ENCODE measurements around the gene ILKAP. TPM values are rescaled to one million over a fixed set of nuclear protein-coding genes. Genes with fewer than 3 reads are reported as not detected.
A peak's percentile ranks its signal among the peaks of the same experiment; 100 is the strongest.

Gene ILKAP
- polyA plus RNA-seq, 1 of the 3 experiments (the other 2 are of a cell fraction), result 49.2 TPM

GRCh38 chr2:238170386-238171071, 33.0 kb downstream of the ILKAP start:
- Histone ChIP-seq H3K4me2 (peak overlapping the region; percentile 38; the same call in 1 of the 2 replicates), H3K27ac (ENCODE audit: low read depth in 2 of 2, low read length in 1 of 2) (peak overlapping the region in 1 of 2 experiments; percentile 96; a peak in 3 of 4 replicates), H3K4me1 (ENCODE audit: control insufficient read depth in 1 of 2, insufficient read depth in 2 of 2, low read depth in 1 of 2, low read length in 1 of 2) (peaks cover 13 to 22% of the 10 kb centered on the region in 2 experiments; a peak in 3 of 4 replicates), H3K9me2 (no peaks in the 10 kb centered on the region), H4K20me1 (ENCODE audit: insufficient read depth) (no peaks in the 10 kb centered on the region), H3K4me3 (ENCODE audit: low read depth in 2 of 2, low read length in 1 of 2) (no peak overlapping the region), H3K27me3 (ENCODE audit: insufficient read depth) (no peaks in the 10 kb centered on the region), H3K9me3 (no peaks in the 10 kb centered on the region), H3K79me2 (ENCODE audit: insufficient read depth) (no peaks in the 10 kb centered on the region), H3F3A (replicated peaks; ENCODE audit: insufficient read depth) (peaks cover 29% of the 10 kb centered on the region), H3K9ac (peak overlapping the region; percentile 38; the same call in 1 of the 2 replicates), H3K36me3 (replicated peaks in 1 of 2; ENCODE audit: control insufficient read depth in 1 of 2, insufficient read depth in 2 of 2, low read length in 1 of 2) (peaks cover 12 to 62% of the 10 kb centered on the region in 2 experiments), H2AFZ (ENCODE audit: low read depth) (no peak overlapping the region)
- peak; percentile 14 for DNase-seq
- ChIA-PET CTCF (interaction anchor here (0.6 to 1.5 kb wide), 2 partner anchors 9 to 11 kb away, joined by 3 read pairs; no protein-coding TSS in a partner anchor), POLR2A (no interaction called here)
- 95% methylated on average over 21 of the region's 21 CpGs for WGBS (ENCODE audit: low lambda C conversion rate)
- no peak for TF ChIP-seq FOXM1 (IDR thresholded peaks at IDR 0.05; ENCODE audit: low read depth)
- TF ChIP-seq, protein P1, sequence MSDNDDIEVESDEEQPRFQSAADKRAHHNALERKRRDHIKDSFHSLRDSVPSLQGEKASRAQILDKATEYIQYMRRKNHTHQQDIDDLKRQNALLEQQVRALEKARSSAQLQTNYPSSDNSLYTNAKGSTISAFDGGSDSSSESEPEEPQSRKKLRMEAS (IDR thresholded peaks at IDR 0.05; ENCODE audit: low read depth), result no peak
- TF ChIP-seq GATA2 (CRISPR knock-in tag; IDR thresholded peaks at IDR 0.05), result no peak
- TF ChIP-seq RFX5 (IDR thresholded peaks at IDR 0.05; ENCODE audit: low read length), result no peak

GRCh38 chr2:238169708-238170251, 33.7 kb downstream of the ILKAP start:
- Histone ChIP-seq H3K4me3 (ENCODE audit: low read depth in 2 of 2, low read length in 1 of 2) (no peak overlapping the region), H3K9me2 (no peaks in the 10 kb centered on the region), H3K9me3 (no peaks in the 10 kb centered on the region), H3K27ac (ENCODE audit: low read depth in 2 of 2, low read length in 1 of 2) (peak overlapping the region in 1 of 2 experiments; percentile 96; a peak in 2 of 4 replicates), H3K9ac (peak overlapping the region; percentile 71), H3K4me2 (peak overlapping the region; percentile 56), H4K20me1 (ENCODE audit: insufficient read depth) (no peaks in the 10 kb centered on the region), H3K4me1 (ENCODE audit: control insufficient read depth in 1 of 2, insufficient read depth in 2 of 2, low read depth in 1 of 2, low read length in 1 of 2) (peaks cover 7 to 22% of the 10 kb centered on the region in 2 experiments; a peak in 3 of 4 replicates), H3K27me3 (ENCODE audit: insufficient read depth) (no peaks in the 10 kb centered on the region), H3K79me2 (ENCODE audit: insufficient read depth) (no peaks in the 10 kb centered on the region), H3K36me3 (replicated peaks in 1 of 2; ENCODE audit: control insufficient read depth in 1 of 2, insufficient read depth in 2 of 2, low read length in 1 of 2) (peaks cover 7 to 56% of the 10 kb centered on the region in 2 experiments), H3F3A (replicated peaks; ENCODE audit: insufficient read depth) (peaks cover 29% of the 10 kb centered on the region), H2AFZ (ENCODE audit: low read depth) (no peak overlapping the region)
- DNase-seq, result peak; percentile 20
- ChIA-PET POLR2A (no interaction called here), CTCF (interaction anchor here (0.6 to 1.5 kb wide), 2 partner anchors 11 to 94 kb away, joined by 3 read pairs; no protein-coding TSS in a partner anchor)
- peak; percentile 29; the same call in 1 of the 2 replicates for TF ChIP-seq POLR2AphosphoS5 (IDR thresholded peaks at IDR 0.05; ENCODE audit: low read depth, low read length)
- no peak for TF ChIP-seq USF2 (IDR thresholded peaks at IDR 0.05; ENCODE audit: borderline replicate concordance, low read depth, low read length)
- no peak for TF ChIP-seq SMC3 (IDR thresholded peaks at IDR 0.05; ENCODE audit: low read depth, low read length)
- TF ChIP-seq, protein P2, sequence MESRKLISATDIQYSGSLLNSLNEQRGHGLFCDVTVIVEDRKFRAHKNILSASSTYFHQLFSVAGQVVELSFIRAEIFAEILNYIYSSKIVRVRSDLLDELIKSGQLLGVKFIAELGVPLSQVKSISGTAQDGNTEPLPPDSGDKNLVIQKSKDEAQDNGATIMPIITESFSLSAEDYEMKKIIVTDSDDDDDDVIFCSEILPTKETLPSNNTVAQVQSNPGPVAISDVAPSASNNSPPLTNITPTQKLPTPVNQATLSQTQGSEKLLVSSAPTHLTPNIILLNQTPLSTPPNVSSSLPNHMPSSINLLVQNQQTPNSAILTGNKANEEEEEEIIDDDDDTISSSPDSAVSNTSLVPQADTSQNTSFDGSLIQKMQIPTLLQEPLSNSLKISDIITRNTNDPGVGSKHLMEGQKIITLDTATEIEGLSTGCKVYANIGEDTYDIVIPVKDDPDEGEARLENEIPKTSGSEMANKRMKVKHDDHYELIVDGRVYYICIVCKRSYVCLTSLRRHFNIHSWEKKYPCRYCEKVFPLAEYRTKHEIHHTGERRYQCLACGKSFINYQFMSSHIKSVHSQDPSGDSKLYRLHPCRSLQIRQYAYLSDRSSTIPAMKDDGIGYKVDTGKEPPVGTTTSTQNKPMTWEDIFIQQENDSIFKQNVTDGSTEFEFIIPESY (IDR thresholded peaks at IDR 0.05; ENCODE audit: borderline replicate concordance, low read depth), result no peak
- peak; percentile 40; the same call in 1 of the 2 replicates for TF ChIP-seq TCF12 (IDR thresholded peaks at IDR 0.05)
- 0 out of 2 replicates have a peak, but pooled peaks have one; percentile 13 for TF ChIP-seq TEAD4 (IDR thresholded peaks at IDR 0.05; ENCODE audit: borderline replicate concordance, insufficient read depth)
- peak; percentile 63 for TF ChIP-seq JUND (IDR thresholded peaks at IDR 0.05)
- TF ChIP-seq MEF2A (IDR thresholded peaks at IDR 0.05; ENCODE audit: borderline replicate concordance, low read depth), result no peak
- TF ChIP-seq RFX5 (IDR thresholded peaks at IDR 0.05; ENCODE audit: low read length), result no peak
- no peak for TF ChIP-seq FOXM1 (IDR thresholded peaks at IDR 0.05; ENCODE audit: low read depth)
- TF ChIP-seq FOSL2 (IDR thresholded peaks at IDR 0.05; ENCODE audit: borderline replicate concordance, low read depth), result peak; percentile 68; the same call in 1 of the 2 replicates
- TF ChIP-seq, protein P3, sequence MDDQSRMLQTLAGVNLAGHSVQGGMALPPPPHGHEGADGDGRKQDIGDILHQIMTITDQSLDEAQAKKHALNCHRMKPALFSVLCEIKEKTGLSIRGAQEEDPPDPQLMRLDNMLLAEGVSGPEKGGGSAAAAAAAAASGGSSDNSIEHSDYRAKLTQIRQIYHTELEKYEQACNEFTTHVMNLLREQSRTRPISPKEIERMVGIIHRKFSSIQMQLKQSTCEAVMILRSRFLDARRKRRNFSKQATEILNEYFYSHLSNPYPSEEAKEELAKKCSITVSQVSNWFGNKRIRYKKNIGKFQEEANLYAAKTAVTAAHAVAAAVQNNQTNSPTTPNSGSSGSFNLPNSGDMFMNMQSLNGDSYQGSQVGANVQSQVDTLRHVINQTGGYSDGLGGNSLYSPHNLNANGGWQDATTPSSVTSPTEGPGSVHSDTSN (IDR thresholded peaks at IDR 0.05), result peak; percentile 49
- TF ChIP-seq FOXJ3 (CRISPR knock-in tag; IDR thresholded peaks at IDR 0.05), result no peak
- no peak for TF ChIP-seq YY1 (IDR thresholded peaks at IDR 0.05; ENCODE audit: low read depth)
- peak; percentile 55; the same call in 1 of the 2 replicates for TF ChIP-seq NFIC (IDR thresholded peaks at IDR 0.05; ENCODE audit: borderline replicate concordance)
- TF ChIP-seq GABPA (IDR thresholded peaks at IDR 0.05; ENCODE audit: low read depth), result no peak
- peak; percentile 28; the same call in 1 of the 2 replicates for TF ChIP-seq SIN3A (IDR thresholded peaks at IDR 0.05; ENCODE audit: borderline replicate concordance, low read depth, low read length)
- TF ChIP-seq, protein P1 (IDR thresholded peaks at IDR 0.05; ENCODE audit: low read depth), result peak; percentile 63; the same call in 1 of the 2 replicates
- 35% methylated on average over 5 of the region's 5 CpGs for WGBS (ENCODE audit: low lambda C conversion rate)

All from SK-N-SH (cell line).